Measurements from ENCODE around the gene NBL1. TPM values are rescaled to one million over a fixed set of nuclear protein-coding genes. Genes with fewer than 3 reads are reported as not detected.
"Not testable (repeated sequence)": the region's sequence is repeated elsewhere in the genome, so short reads cannot be mapped to it uniquely, and the experiment has no call there.

The NBL1 gene
- total and polyA plus RNA-seq, 2 donors = 59.3 to 374 TPM

DNA sequence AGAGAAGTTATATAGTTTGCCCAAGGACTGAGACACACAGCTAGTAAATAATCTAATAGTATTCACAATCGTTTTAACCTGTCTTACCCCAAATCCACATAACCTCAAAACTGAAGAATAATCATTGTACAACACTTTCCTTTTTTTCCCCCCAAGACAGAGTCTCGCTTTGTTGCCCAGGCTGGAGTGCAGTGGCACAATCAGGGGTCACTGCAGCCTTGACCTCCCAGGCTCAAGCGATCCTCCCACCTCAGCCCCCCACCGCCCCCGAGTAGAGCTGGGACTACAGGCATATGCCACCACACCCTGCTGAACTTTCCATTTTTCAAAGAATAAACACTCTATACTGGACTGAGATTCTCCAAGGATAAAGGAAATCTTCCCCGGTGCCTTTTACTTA lies 28.7 kb upstream of the NBL1 start:
- H3K27ac ChIP-seq (ENCODE audit: low read depth) = no peak overlapping the region
- no peaks in the 10 kb centered on the region for H3K4me1 ChIP-seq (ENCODE audit: insufficient read depth)
- H3K4me3 ChIP-seq (ENCODE audit: low read depth, low read length) = no peak overlapping the region
- DNase-seq (ENCODE audit: extremely low spot score) = no peak
- H3K36me3 ChIP-seq (ENCODE audit: insufficient read depth) = peaks cover 2% of the 10 kb centered on the region
- WGBS = 93% methylated on average over 6 of the region's 6 CpGs

DNA sequence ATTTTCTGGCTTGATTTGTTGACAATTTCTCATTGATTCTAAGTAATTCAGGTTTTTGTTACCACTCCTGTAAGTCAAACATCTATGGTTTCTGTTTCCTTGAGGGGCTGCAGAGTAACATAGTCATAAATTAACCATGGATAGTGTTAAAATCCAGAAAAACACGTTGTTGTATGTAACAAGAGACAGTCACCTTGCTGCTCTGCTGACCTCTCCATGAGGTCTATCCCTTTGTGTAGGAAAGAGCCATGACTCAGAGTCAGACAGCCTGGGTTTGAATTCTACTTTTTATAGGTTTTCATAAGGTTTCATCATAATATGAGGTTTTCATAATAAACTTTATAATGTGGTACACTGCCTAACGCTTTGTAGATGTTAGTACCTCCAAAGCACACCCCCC lies 27.6 kb upstream of the NBL1 start:
- Histone ChIP-seq H3K4me1 (ENCODE audit: insufficient read depth) (no peaks in the 10 kb centered on the region), H3K36me3 (ENCODE audit: insufficient read depth) (peaks cover 2% of the 10 kb centered on the region), H3K4me3 (ENCODE audit: low read depth, low read length) (no peak overlapping the region), H3K27ac (ENCODE audit: low read depth) (no peak overlapping the region)
- 54% methylated on average over 2 of the region's 2 CpGs for whole genome bisulfite sequencing
- no peak for DNase-seq (ENCODE audit: extremely low spot score)

DNA sequence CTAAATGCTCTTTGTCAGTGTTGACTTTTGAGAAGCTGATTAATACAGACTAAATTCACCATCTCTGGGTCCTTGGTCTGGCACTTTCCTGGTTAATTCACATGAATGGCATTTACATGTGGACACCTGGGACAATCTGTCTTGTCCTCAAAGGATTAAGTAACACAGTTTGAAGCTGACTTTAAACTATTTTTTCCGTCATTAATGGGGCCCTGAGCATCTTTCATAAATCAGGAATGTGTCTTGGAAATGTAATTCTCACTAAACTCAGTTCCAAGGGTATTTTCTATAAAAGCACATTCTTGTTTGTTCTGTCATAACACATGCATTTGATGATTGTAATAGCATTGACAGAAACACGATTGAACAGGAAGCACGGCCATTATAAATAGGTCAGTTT lies 26.7 kb upstream of the NBL1 start:
- WGBS = 78% methylated on average over 3 of the region's 3 CpGs
- no peak overlapping the region for H3K27ac ChIP-seq (ENCODE audit: low read depth)
- H3K4me1 ChIP-seq (ENCODE audit: insufficient read depth) = no peaks in the 10 kb centered on the region
- no peak for DNase-seq (ENCODE audit: extremely low spot score)
- H3K4me3 ChIP-seq (ENCODE audit: low read depth, low read length) = no peak overlapping the region
- peaks cover 2% of the 10 kb centered on the region for H3K36me3 ChIP-seq (ENCODE audit: insufficient read depth)

DNA sequence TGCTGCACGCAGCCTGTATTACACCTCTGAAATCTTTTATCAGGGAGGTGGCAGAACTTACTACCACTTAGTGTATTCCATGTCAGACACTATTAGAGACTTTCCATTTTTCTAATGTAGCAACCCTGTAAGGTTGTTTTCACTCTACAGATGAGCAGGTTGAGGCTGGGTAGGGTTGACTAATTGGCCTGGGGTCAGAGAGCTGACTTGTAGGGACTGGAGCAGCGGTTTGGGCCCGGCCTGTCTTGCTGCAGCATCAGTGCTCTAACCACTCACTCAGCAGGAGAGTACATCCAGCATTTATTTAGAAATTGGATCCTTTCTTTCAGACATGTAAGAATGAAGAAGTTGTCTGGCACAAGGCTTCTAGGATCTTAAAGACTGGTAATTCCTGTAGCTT lies 25.7 kb upstream of the NBL1 start:
- H3K4me1 ChIP-seq (ENCODE audit: insufficient read depth) = no peaks in the 10 kb centered on the region
- peaks cover 2% of the 10 kb centered on the region for H3K36me3 ChIP-seq (ENCODE audit: insufficient read depth)
- H3K27ac ChIP-seq (ENCODE audit: low read depth) = no peak overlapping the region
- H3K4me3 ChIP-seq (ENCODE audit: low read depth, low read length) = no peak overlapping the region
- WGBS = 96% methylated on average over 3 of the region's 3 CpGs
- DNase-seq (ENCODE audit: extremely low spot score) = no peak

DNA sequence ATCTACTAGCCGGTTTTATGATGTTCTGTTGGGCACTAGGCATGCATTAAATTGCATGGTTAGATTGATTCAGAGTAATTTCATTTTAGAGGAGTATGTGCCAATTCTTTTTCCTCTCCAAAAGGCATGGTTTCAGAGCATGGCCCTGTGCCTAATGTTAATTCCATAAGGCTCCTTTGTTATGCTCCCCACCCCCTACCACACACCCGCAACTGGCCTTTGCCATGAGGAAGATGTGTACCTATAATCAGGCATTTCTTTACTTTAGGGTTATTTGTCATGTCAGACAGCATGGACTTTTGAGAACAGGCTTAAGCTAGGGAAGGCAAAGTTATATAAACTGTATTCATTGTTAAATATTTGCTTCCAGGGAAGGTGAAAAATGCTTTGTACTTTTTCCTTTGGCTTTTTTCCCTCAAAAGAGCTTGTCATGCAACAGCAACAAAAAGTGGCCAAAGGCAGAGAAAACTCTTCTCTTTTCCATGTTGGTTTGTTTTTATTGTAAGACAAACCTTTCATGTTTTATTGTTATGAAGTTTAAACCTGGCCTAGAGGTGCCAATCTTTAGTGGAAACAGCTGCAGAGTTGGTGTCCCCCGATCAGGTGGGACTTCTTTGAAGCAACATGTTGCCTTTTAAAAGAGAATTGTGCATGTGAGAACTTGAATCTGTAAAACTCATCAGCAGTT lies 24.3 kb upstream of the NBL1 start:
- Histone ChIP-seq H3K4me1 (ENCODE audit: insufficient read depth) (no peaks in the 10 kb centered on the region), H3K4me3 (ENCODE audit: low read depth, low read length) (no peak overlapping the region), H3K27ac (ENCODE audit: low read depth) (no peak overlapping the region), H3K36me3 (ENCODE audit: insufficient read depth) (peaks cover 2% of the 10 kb centered on the region)
- DNase-seq (ENCODE audit: extremely low spot score) = no peak
- WGBS = 41% methylated on average over 3 of the region's 3 CpGs

DNA sequence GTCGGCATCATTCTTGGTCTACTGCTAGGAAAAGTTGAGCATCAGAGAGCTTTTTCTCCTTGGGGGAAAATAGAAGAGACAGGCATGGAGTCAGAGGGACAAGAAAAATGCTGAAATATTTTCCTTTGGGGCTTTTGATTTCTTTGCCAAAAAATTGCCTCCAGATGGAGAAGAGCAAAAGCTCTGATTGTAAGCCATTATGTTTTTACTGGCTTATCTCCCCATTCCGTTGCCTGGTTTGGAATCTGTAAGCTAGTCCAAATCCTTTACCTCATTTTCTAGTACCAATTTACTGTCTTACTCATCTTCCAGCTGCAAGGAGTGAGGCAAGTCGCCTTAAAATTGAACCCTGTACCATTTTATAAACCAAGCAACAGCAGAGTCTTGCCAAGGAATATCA lies 23.3 kb upstream of the NBL1 start:
- DNase-seq (ENCODE audit: extremely low spot score) = no peak
- Histone ChIP-seq H3K4me1 (ENCODE audit: insufficient read depth) (no peaks in the 10 kb centered on the region), H3K4me3 (ENCODE audit: low read depth, low read length) (no peak overlapping the region), H3K27ac (ENCODE audit: low read depth) (no peak overlapping the region), H3K36me3 (ENCODE audit: insufficient read depth) (peaks cover 2% of the 10 kb centered on the region)
- 60% methylated on average over 3 of the region's 3 CpGs for WGBS

DNA sequence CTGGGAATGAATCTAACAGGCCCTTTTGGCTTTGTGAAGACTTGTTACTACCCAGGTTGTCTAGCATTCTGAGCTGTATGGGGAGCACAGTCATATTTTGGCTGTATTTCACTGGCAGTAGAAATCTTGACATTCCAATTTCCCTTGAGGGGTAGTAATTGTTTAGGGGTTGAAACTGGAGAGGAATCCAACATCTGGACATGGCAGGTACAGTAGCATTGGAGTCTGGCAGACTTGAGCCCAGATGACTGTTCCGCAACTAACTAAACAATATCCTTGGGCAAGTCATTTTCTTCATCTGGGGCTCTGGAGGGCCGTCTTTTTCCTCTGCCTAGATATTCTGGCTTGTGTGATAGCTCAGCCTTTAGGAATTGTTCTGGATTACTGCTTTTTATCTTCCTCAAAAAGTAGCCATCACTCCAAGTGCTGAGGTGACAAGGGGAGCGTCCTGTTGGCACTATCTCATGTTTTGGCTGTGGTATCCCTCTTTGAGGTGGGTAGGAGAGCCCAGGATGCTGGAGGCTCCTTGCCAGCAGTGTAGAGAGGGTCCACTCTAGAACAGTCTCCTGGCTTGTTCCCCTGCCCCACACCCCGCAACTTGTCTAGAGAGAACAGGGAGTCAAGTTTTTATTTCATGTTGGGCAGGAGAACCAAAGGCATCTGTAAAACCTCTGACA lies 22.7 kb upstream of the NBL1 start:
- Histone ChIP-seq H3K4me3 (ENCODE audit: low read depth, low read length) (no peak overlapping the region), H3K27ac (ENCODE audit: low read depth) (no peak overlapping the region), H3K36me3 (ENCODE audit: insufficient read depth) (peaks cover 1% of the 10 kb centered on the region), H3K4me1 (ENCODE audit: insufficient read depth) (no peaks in the 10 kb centered on the region)
- DNase-seq (ENCODE audit: extremely low spot score) = no peak
- 93% methylated on average over 4 of the region's 4 CpGs for WGBS

DNA sequence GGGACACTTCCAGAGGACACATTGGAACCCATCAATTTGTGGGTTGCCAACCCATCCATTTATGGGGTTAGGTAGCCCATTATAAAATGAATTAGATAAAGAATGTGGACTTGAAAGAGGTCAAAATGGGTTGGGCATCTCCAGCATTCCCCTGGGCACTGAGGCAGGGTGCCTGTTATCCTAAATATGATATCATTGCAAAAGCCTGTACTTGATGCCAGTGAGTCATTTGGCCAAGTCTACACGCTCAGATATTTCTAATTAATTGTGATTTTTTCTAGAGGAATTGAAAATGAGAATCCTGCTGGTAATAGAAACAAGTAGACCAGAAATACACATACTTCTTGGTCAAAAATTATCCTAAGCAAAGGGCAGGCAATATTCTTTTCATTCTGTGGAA lies 21.9 kb upstream of the NBL1 start:
- WGBS = 88% methylated on average over 1 of the region's 1 CpG
- no peak overlapping the region for H3K4me3 ChIP-seq (ENCODE audit: low read depth, low read length)
- H3K27ac ChIP-seq (ENCODE audit: low read depth) = no peak overlapping the region
- H3K36me3 ChIP-seq (ENCODE audit: insufficient read depth) = peaks cover 3% of the 10 kb centered on the region
- no peaks in the 10 kb centered on the region for H3K4me1 ChIP-seq (ENCODE audit: insufficient read depth)
- DNase-seq (ENCODE audit: extremely low spot score) = no peak

DNA sequence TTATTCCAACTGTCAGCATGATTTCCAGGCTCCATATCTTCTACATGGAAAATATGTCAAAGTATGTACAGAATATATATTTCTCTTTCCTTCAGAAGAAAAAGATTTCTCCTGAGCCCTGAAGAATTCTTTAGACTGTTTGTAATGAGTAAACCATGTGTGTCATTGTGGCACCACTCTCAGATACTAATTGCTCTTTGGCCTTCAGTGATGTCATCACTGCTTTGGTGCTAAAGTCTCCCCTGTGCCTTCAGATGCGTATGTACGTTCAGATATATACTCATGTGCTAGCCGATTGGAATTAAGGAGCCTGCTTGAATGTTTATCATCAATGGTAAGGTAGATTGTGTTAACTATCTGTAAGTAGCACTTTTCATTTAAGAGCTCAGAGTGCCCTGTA lies 20.6 kb upstream of the NBL1 start:
- no peaks in the 10 kb centered on the region for H3K4me1 ChIP-seq (ENCODE audit: insufficient read depth)
- no peak overlapping the region for H3K4me3 ChIP-seq (ENCODE audit: low read depth, low read length)
- DNase-seq (ENCODE audit: extremely low spot score) = no peak
- 94% methylated on average over 3 of the region's 3 CpGs for WGBS
- peaks cover 3% of the 10 kb centered on the region for H3K36me3 ChIP-seq (ENCODE audit: insufficient read depth)
- no peak overlapping the region for H3K27ac ChIP-seq (ENCODE audit: low read depth)

DNA sequence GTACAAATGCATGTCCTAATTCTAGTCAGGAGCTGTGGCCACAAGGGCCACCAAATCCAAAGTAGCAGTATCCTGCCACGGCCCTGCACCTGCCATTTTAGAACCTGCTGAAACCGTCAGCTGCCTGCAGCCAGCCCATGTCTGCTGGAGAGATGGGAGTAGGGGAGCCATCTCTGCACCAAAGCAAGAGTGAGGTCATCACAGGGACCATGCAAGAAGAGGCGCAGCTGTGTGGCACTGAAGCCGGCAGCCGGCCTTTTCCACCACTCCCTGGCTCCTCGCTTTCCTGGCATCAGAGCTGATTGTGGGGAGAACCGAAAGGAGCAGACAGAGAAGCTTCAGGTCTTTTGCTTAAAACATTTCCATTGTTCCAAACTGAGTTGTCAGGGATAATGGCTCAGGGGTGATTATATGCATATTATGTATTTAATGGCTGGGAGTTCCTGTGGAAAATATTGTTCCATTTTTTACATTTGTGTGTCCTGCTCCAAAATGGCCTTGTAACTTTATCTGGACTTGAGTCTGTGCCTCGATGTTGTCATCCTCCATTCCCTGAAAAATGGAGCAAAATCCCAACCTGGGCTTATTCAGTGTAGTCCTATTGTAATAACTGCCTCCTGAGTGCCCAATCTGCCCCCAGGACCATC lies 18.7 kb upstream of the NBL1 start:
- no peaks in the 10 kb centered on the region for H3K4me1 ChIP-seq (ENCODE audit: insufficient read depth)
- no peak for DNase-seq (ENCODE audit: extremely low spot score)
- H3K36me3 ChIP-seq (ENCODE audit: insufficient read depth) = peaks cover 5% of the 10 kb centered on the region
- no peak overlapping the region for H3K27ac ChIP-seq (ENCODE audit: low read depth)
- WGBS = 88% methylated on average over 8 of the region's 8 CpGs
- no peak overlapping the region for H3K4me3 ChIP-seq (ENCODE audit: low read depth, low read length)

DNA sequence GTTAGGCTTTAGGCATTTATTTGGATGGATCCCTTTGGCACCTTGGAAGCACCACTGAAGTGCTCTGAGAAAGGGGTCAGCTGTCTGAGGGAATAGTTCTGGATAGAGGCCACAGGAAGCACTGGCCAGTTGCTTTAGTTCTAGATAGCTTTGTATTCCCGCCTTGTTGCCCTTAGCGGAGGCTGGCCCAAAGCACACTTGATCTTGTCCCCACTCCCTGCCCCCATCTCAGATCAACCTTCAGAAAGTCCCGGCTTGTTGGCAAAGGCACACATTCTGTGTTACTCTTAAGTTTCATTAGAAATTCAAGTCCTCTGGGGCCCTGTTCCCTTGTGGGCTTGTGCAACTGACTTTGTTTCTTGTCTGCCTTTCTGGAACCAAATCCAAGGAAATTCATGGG lies 15.2 kb upstream of the NBL1 start:
- Histone ChIP-seq H3K4me1 (ENCODE audit: insufficient read depth) (no peaks in the 10 kb centered on the region), H3K36me3 (ENCODE audit: insufficient read depth) (peaks cover 5% of the 10 kb centered on the region), H3K27ac (ENCODE audit: low read depth) (no peak overlapping the region), H3K4me3 (ENCODE audit: low read depth, low read length) (no peak overlapping the region)
- DNase-seq (ENCODE audit: extremely low spot score) = no peak
- 74% methylated on average over 3 of the region's 3 CpGs for WGBS

DNA sequence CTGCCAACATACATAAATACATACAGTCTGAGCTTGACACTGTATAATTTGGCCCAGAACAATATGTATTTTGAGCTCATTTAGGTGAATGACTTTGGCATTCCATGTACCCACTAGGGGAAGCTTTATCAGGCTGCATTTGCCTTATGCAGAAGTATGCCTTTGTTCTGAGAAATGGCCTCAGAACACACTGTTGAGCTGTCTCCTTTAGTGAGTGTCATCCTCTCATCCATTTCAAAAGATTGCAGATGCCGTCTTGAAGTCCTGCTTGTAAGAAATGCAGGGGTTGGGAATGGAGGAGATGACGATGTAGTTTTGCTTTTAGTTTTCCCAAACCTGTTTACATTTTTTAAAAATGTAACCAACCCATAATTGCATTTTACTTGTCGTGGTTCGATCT lies 14.8 kb upstream of the NBL1 start:
- Histone ChIP-seq H3K4me1 (ENCODE audit: insufficient read depth) (no peaks in the 10 kb centered on the region), H3K36me3 (ENCODE audit: insufficient read depth) (peaks cover 5% of the 10 kb centered on the region), H3K27ac (ENCODE audit: low read depth) (no peak overlapping the region), H3K4me3 (ENCODE audit: low read depth, low read length) (no peak overlapping the region)
- 86% methylated on average over 4 of the region's 4 CpGs for WGBS
- DNase-seq (ENCODE audit: extremely low spot score) = no peak

DNA sequence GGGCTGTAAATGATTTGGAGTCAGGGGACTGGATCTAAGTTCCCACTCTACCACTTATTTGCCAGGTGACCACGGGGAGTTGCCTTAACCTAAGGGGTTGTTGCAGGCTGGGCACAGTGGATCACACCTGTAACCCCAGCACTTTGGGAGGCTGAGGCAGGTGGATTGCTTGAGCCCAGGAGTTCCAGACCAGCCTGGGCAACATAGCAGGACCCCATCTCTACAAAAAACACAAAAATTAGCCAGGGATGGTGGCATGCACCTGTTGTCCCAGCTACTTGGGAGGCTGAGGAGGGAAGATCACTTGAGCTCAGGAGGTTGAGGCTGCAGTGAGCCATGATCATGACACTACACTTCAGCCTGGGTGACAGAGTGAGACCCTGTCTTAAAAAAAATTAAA lies 13.9 kb upstream of the NBL1 start:
- H3K27ac ChIP-seq (ENCODE audit: low read depth); H3K4me3 ChIP-seq (ENCODE audit: low read depth, low read length); H3K36me3 ChIP-seq (ENCODE audit: insufficient read depth); DNase-seq (ENCODE audit: extremely low spot score); H3K4me1 ChIP-seq (ENCODE audit: insufficient read depth): not testable (repeated sequence)
- 98% methylated on average over 1 of the region's 1 CpG for WGBS

DNA sequence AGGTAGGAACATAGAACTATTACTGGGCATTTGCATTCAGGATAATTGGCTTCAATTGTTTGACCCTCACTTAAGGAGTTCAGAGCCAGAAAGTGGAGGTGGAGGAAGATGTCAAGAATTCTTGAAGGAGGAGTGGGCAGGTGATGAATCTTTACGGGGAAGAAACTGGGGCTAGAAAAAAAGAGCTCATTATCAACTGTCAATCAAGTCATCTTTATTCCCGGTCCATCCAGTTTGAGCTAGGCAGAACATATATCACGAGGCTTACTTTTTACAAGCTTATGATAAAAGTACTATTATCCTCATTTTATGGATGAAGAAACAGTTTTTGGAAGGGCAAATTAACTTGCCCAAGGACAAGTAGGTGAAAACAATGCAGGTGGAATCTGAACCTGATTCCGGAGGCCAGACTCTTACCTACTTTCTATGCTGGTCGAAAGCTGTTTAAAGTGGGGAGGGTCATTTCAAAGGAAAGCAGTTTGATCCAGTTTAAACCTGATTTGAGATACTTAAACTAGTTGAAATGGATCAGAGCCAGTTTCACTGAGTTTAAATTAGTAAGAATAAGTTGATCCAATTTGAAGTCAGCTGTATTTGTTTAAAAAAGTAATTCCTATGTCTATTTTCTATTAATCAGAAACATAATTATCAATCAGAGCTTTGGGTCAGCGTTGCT lies 13.3 kb upstream of the NBL1 start:
- Histone ChIP-seq H3K36me3 (ENCODE audit: insufficient read depth) (peaks cover 5% of the 10 kb centered on the region), H3K4me3 (ENCODE audit: low read depth, low read length) (no peak overlapping the region), H3K4me1 (ENCODE audit: insufficient read depth) (no peaks in the 10 kb centered on the region), H3K27ac (ENCODE audit: low read depth) (no peak overlapping the region)
- WGBS = 76% methylated on average over 6 of the region's 6 CpGs
- DNase-seq (ENCODE audit: extremely low spot score) = no peak
